Endothelial cell (in vitro differentiated cells): ENCODE data around the gene HS3ST5. TPM values are rescaled to one million over a fixed set of nuclear protein-coding genes. Genes with fewer than 3 reads are reported as not detected.

ENCODE experiments used
- DNase-seq: peaks from one replicate; pipeline ENCODE4 v3.0.0; 2021; ENCODE audit warnings: low spot score
- H3K27ac Mint-ChIP-seq: one replicate; pipeline ENCODE4 v1.8.0; 2021; ENCODE audit warnings: mixed read lengths, inconsistent platforms; ENCODE audit not compliant: unreplicated experiment
- H3K27me3 Mint-ChIP-seq: one replicate; pipeline ENCODE4 v1.8.0; 2021; ENCODE audit warnings: mild to moderate bottlenecking, moderate library complexity, mixed read lengths, inconsistent platforms; ENCODE audit not compliant: unreplicated experiment
- H3K36me3 Mint-ChIP-seq: one replicate; pipeline ENCODE4 v1.8.0; 2021; ENCODE audit warnings: mild to moderate bottlenecking, low read depth, mixed read lengths, inconsistent platforms; ENCODE audit not compliant: unreplicated experiment
- H3K4me1 Mint-ChIP-seq: one replicate; pipeline ENCODE4 v1.8.0; 2021; ENCODE audit warnings: mild to moderate bottlenecking, mixed read lengths, inconsistent platforms; ENCODE audit not compliant: unreplicated experiment
- H3K4me3 Mint-ChIP-seq: one replicate; pipeline ENCODE4 v1.8.0; 2021; ENCODE audit warnings: mild to moderate bottlenecking, mixed read lengths, inconsistent platforms; ENCODE audit not compliant: unreplicated experiment
- H3K9me3 Mint-ChIP-seq: one replicate; pipeline ENCODE4 v1.8.0; 2021; ENCODE audit warnings: mixed read lengths, inconsistent platforms; ENCODE audit not compliant: unreplicated experiment
- total RNA-seq: library from RNA; stranded (reverse); fragmentation: NEBNext Ultra II Directional; extraction: Animal tissue kit (Norgen Biotek cat#: 25700); gene quantifications from one replicate; pipeline ENCODE4 v1.2.1, GENCODE V29; 2021; ENCODE audit not compliant: unreplicated experiment
- TF ChIP-seq, protein P1 (sequence below): fragments of 200-600 bp; sonication (generic); IDR thresholded peaks from one replicate; pipeline ENCODE4 v1.5.0; 2021; ENCODE audit warnings: antibody characterized with exemption; ENCODE audit not compliant: unreplicated experiment

Gene HS3ST5
- total RNA-seq, 1 donor from 2014 or later = 0.51 TPM

DNA sequence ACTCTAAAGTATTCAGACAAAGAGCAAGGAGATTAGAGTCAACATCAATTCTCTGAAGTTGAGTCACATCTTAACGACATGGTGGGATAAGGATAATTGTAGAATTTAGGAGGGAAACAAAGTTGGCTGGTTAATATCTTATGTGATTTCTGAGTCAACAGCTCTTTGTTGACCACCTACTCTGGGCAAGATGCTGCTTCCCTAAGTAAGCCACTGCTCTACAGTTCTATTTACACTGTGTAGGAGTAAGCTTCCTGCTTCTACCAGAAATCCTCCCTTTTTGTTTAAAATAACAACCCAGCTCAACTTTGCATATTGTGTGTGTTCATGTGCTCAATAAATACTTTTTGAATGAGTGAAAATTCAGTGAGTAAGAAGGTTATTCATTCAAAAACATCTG, 3.1 kb downstream of the HS3ST5 start:
- H3K9me3 Mint-ChIP-seq = no peaks in the 10 kb centered on the region

DNA sequence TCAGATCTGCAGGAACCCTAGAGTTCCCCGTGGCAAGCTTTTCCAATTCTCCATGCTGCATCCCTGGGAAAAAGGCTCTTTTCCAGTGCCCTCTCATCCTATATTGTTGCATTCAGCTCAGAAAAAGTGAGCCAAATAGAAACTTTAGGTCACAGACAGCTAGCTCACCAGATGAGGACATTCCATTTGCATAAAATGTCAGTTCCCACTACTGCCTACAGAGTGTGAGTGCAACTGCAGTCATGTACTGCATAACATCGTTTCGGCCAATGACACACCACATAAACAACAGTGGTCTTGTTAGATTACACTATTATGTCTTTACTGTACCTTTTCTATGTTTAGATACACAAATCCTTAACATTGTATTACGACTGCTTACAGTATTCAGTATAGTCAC, 8.6 kb downstream of the HS3ST5 start:
- Mint-ChIP-seq H3K4me1 (no peaks in the 10 kb centered on the region), H3K27me3 (no peaks in the 10 kb centered on the region), H3K9me3 (no peaks in the 10 kb centered on the region), H3K27ac (no peak overlapping the region), H3K4me3 (no peak overlapping the region), H3K36me3 (no peaks in the 10 kb centered on the region)
- TF ChIP-seq, protein P1, sequence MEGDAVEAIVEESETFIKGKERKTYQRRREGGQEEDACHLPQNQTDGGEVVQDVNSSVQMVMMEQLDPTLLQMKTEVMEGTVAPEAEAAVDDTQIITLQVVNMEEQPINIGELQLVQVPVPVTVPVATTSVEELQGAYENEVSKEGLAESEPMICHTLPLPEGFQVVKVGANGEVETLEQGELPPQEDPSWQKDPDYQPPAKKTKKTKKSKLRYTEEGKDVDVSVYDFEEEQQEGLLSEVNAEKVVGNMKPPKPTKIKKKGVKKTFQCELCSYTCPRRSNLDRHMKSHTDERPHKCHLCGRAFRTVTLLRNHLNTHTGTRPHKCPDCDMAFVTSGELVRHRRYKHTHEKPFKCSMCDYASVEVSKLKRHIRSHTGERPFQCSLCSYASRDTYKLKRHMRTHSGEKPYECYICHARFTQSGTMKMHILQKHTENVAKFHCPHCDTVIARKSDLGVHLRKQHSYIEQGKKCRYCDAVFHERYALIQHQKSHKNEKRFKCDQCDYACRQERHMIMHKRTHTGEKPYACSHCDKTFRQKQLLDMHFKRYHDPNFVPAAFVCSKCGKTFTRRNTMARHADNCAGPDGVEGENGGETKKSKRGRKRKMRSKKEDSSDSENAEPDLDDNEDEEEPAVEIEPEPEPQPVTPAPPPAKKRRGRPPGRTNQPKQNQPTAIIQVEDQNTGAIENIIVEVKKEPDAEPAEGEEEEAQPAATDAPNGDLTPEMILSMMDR = no peak
- DNase-seq = no peak

More for the DNA sequence above, 3.1 kb downstream of the HS3ST5 start:
- Mint-ChIP-seq H3K27me3 (peaks cover 11% of the 10 kb centered on the region), H3K36me3 (peaks cover 4% of the 10 kb centered on the region), H3K4me1 (peaks cover 6% of the 10 kb centered on the region), H3K27ac (no peak overlapping the region), H3K4me3 (no peak overlapping the region)
- DNase-seq = no peak
- TF ChIP-seq, protein P1 = no peak

DNA sequence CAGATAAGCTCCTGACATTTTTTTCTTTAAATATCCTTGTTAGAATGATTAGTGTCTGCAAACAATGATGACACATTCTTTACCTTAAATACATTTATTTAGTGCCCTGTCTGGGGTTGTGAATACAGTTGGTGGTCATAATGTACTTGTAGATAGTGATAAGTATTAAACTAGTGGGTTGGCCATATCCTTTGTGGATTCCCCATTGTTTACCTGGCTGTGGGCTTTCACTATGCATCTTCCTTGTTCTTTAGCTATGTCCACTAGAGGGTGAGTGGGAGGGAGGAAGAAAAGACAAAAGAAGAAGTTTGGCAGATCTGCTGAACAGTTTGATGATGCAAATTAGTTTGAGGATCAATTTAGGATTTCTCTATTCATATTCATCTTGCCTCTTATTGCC, 15.7 kb downstream of the HS3ST5 start:
- Mint-ChIP-seq H3K4me1 (peaks cover 2% of the 10 kb centered on the region), H3K36me3 (no peaks in the 10 kb centered on the region), H3K4me3 (no peak overlapping the region), H3K27ac (no peak overlapping the region), H3K9me3 (no peaks in the 10 kb centered on the region), H3K27me3 (no peaks in the 10 kb centered on the region)
- TF ChIP-seq, protein P1 = peak; percentile 14
- DNase-seq = no peak

DNA sequence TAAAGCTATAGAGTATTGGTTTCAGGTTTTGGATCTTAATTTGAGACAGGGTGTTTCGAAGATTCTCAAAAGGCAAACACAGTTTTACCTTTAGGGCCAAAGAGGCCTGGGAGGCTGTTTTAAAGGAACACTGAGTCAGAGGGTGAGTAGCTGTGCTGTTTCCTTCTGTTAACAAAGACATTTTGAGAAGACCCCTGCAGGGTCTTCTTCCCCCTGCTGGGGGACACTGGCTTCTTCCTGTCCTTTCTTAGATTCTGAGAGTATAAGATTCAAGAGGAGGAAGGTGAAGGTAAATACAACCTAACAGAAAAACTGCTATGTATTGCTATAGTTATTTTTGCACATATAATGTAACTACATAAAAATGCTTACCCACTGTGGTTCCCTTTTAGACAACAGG, 19.0 kb downstream of the HS3ST5 start:
- Mint-ChIP-seq H3K4me1 (peaks cover 2% of the 10 kb centered on the region), H3K9me3 (no peaks in the 10 kb centered on the region), H3K27ac (no peak overlapping the region), H3K4me3 (no peak overlapping the region), H3K36me3 (no peaks in the 10 kb centered on the region), H3K27me3 (no peaks in the 10 kb centered on the region)
- DNase-seq = no peak
- TF ChIP-seq, protein P1 = no peak

DNA sequence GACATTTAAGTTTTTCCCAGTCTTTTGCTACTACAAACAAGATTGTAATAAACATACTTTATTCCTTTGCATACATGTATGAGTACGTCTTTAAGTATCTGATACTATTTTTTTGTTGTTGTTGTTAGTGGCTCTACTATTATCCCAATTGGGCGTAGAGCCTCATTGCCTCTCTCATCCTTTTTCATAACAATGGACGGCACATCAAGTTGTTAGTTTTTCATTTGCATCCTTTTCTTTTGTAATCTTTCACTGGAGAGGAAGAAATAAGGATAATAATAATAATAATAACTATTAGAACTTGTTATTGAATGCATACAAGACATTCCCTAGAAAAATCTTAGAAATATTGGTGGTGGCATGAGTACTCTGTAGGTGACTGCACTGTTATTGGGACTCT, 23.1 kb downstream of the HS3ST5 start:
- Mint-ChIP-seq H3K27ac (no peak overlapping the region), H3K4me1 (no peaks in the 10 kb centered on the region)

More for the DNA sequence above, 23.1 kb downstream of the HS3ST5 start:
- no peaks in the 10 kb centered on the region for H3K9me3 Mint-ChIP-seq
- peaks cover 1% of the 10 kb centered on the region for H3K27me3 Mint-ChIP-seq
- TF ChIP-seq, protein P1 = no peak
- H3K36me3 Mint-ChIP-seq = no peaks in the 10 kb centered on the region
- DNase-seq = no peak
- no peak overlapping the region for H3K4me3 Mint-ChIP-seq
